Ishikawa (cell line): ENCODE data around the gene ABCA9.

ENCODE experiments used
- CEBPB ChIP-seq: IDR thresholded peaks from 2 replicates; pipeline ENCODE4 v1.6.1; 2012
- CREB1 ChIP-seq: IDR thresholded peaks from 2 replicates; pipeline ENCODE4 v1.6.1; 2012; ENCODE audit warnings: low read depth
- EGR1 ChIP-seq: IDR thresholded peaks from 2 replicates; pipeline ENCODE4 v1.6.1; 2012
- EP300 ChIP-seq: IDR thresholded peaks from 2 replicates; pipeline ENCODE4 v1.6.1; 2012; ENCODE audit warnings: borderline replicate concordance
- FOXM1 ChIP-seq: IDR thresholded peaks from 2 replicates; pipeline ENCODE4 v1.6.1; 2012; ENCODE audit warnings: low read depth, borderline replicate concordance
- MAX ChIP-seq: IDR thresholded peaks from 2 replicates; pipeline ENCODE4 v1.6.1; 2012
- NFIC ChIP-seq: IDR thresholded peaks from 2 replicates; pipeline ENCODE4 v1.6.1; 2012
- RAD21 ChIP-seq: IDR thresholded peaks from 2 replicates; pipeline ENCODE4 v1.6.1; 2012; ENCODE audit warnings: low read depth
- TAF1 ChIP-seq: IDR thresholded peaks from 2 replicates; pipeline ENCODE4 v1.6.1; 2012; ENCODE audit warnings: low read depth, mild to moderate bottlenecking
- TCF12 ChIP-seq: IDR thresholded peaks from 2 replicates; pipeline ENCODE4 v1.6.1; 2012; ENCODE audit warnings: low read depth
- TEAD4 ChIP-seq: IDR thresholded peaks from 2 replicates; pipeline ENCODE4 v1.6.1; 2012
- YY1 ChIP-seq: IDR thresholded peaks from 2 replicates; pipeline ENCODE4 v1.6.1; 2012; ENCODE audit warnings: low read depth
- ZBTB7A ChIP-seq: IDR thresholded peaks from 2 replicates; pipeline ENCODE4 v1.6.1; 2012; ENCODE audit warnings: low read depth
- TF ChIP-seq, protein P1 (sequence below): IDR thresholded peaks from 2 replicates; pipeline ENCODE4 v1.6.1; 2012; ENCODE audit warnings: low read depth, mild to moderate bottlenecking

Gene ABCA9

DNA sequence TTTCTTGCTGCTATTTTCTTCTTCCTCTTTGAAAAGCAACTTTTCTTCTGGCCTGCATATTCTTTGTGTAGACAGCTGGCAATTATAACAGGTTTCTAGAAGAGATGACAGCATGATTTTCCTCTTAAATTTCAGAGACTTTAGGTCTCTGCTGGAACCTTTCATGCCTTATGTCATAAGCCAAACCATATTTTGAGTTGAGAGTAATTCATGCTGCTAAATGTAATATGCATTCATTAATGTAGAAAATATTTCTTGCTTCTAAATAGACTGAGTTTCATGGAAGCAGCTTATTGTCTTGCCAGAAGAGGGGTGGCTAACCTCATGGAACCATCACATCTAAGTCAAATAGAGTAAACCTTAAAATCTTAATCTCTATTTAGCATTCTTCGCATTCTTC, 25.9 kb upstream of the ABCA9 start:
- TF ChIP-seq TAF1 (no peak), ZBTB7A (no peak), YY1 (no peak), TEAD4 (no peak), NFIC (no peak), EP300 (no peak), FOXM1 (no peak), TCF12 (no peak)
- TF ChIP-seq, protein P1, sequence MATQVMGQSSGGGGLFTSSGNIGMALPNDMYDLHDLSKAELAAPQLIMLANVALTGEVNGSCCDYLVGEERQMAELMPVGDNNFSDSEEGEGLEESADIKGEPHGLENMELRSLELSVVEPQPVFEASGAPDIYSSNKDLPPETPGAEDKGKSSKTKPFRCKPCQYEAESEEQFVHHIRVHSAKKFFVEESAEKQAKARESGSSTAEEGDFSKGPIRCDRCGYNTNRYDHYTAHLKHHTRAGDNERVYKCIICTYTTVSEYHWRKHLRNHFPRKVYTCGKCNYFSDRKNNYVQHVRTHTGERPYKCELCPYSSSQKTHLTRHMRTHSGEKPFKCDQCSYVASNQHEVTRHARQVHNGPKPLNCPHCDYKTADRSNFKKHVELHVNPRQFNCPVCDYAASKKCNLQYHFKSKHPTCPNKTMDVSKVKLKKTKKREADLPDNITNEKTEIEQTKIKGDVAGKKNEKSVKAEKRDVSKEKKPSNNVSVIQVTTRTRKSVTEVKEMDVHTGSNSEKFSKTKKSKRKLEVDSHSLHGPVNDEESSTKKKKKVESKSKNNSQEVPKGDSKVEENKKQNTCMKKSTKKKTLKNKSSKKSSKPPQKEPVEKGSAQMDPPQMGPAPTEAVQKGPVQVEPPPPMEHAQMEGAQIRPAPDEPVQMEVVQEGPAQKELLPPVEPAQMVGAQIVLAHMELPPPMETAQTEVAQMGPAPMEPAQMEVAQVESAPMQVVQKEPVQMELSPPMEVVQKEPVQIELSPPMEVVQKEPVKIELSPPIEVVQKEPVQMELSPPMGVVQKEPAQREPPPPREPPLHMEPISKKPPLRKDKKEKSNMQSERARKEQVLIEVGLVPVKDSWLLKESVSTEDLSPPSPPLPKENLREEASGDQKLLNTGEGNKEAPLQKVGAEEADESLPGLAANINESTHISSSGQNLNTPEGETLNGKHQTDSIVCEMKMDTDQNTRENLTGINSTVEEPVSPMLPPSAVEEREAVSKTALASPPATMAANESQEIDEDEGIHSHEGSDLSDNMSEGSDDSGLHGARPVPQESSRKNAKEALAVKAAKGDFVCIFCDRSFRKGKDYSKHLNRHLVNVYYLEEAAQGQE = no peak

DNA sequence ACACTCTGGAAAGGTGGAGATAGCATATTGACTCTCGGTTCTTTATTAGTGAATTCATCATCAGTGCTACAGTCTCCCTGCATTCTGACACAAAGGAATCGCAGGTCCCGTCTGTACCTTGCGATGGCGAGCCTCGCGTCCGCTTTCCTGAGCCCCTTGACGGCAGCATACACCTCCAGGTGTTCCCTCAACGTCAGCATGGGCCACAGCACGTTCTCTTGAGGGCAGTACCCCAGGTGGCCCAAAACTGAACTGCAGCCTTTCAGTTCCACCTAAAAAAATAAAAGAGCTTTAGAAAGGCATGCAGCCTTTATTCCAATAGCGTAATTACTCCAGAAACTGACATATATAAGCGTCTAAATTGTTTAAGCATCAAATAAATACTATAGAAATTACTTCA, 24.2 kb upstream of the ABCA9 start:
- TF ChIP-seq TAF1 (no peak), FOXM1 (no peak), TEAD4 (no peak), MAX (no peak)
- TF ChIP-seq, protein P1 = no peak

DNA sequence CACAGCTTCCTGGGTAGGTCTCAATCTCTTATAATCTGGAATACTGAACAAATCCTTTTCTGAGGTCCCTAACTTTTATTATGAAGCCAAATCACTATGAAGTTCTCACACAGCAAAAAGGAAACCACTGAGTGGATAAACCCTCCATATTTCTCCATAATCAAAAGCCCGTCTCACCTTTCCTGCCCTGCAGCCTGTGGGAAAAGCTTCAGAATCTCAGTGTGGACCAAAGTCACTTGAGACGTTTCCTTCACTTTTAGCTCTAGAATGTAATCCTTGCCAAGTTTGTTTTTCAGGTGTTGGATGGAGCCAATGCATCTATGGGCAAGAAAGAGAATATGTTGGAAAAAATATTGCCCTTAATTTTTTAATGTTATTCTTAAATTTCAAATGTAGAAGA, 22.0 kb upstream of the ABCA9 start:
- TF ChIP-seq NFIC = no peak
- no peak for TF ChIP-seq MAX

GRCh38 chr17:69078864-69079263, 18.1 kb upstream of the ABCA9 start:
- TF ChIP-seq RAD21 = no peak
- no peak for TF ChIP-seq YY1
- TF ChIP-seq, protein P1 = no peak
- no peak for TF ChIP-seq CEBPB
- no peak for TF ChIP-seq ZBTB7A

DNA sequence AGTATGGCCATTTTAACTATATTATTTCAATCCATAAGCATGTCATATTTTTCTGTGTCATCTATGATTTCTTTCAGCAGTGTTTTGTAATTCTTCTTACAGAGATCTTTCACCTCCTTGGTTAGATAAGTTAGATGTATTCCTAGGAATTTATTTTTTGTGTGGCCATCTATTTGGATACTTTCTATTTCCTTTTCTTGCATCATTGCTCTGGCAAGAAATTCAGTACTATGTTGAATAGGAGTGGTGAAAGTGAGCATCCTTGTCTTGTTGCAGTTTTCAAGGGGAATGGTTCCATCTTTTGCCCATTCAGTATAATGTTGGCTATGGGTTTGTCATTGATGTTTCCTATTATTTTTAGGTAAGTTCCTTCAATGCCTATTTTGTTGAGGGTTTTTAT, 15.1 kb upstream of the ABCA9 start:
- TF ChIP-seq TEAD4 = no peak
- no peak for TF ChIP-seq EGR1
- no peak for TF ChIP-seq MAX
- TF ChIP-seq EP300 = no peak
- no peak for TF ChIP-seq CREB1
- no peak for TF ChIP-seq TCF12
- no peak for TF ChIP-seq FOXM1
- TF ChIP-seq TAF1 = no peak
- no peak for TF ChIP-seq RAD21

DNA sequence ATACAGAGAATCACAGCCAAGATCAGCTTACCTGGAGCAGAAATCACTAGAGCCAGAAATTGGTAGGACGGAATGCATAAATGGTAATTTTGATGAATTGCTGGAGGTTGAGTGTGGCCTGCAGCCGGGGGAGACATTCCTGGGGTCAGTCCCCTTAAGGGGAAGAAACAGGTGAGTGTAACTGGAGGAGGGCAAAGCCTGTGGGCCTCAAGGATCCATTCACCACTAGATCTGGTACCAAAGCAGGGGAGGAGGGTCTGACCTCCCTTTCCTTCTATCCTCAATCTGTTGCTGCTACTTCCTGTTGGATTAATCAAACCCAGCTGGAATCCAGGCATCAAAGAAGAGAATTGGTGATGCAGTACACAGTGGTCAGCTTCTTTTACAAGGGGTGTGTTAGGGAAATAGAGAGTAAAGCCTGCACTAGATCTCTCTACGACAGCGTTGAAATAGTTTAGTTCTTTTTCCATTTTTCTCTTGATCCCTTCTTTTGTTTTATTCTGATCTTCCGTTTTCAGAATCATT, 8.6 kb upstream of the ABCA9 start:
- TF ChIP-seq CEBPB = no peak
- TF ChIP-seq ZBTB7A = no peak
- TF ChIP-seq CREB1 = no peak
- no peak for TF ChIP-seq EGR1
- TF ChIP-seq RAD21 = no peak
- no peak for TF ChIP-seq TEAD4
- no peak for TF ChIP-seq TCF12
- TF ChIP-seq, protein P1 = no peak
